Neural cell (in vitro differentiated cells): ENCODE measurements around the gene LRMDA.

Source experiments
- CTCF ChIP-seq: fragments of 450-650 bp; IDR thresholded peaks from 2 replicates; pipeline ENCODE4 v1.5.1; 2014; ENCODE audit warnings: antibody characterized with exemption, mild to moderate bottlenecking, moderate library complexity; ENCODE audit not compliant: poor library complexity, severe bottlenecking
- EP300 ChIP-seq: fragments of 450-650 bp; conservative IDR thresholded peaks from 2 replicates; pipeline ENCODE4 v1.6.1; 2014; ENCODE audit warnings: antibody characterized with exemption, mild to moderate bottlenecking, moderate library complexity; ENCODE audit not compliant: poor library complexity, severe bottlenecking
- REST ChIP-seq: IDR thresholded peaks from 2 replicates; pipeline ENCODE4 v1.6.1; 2012; ENCODE audit warnings: borderline replicate concordance
- TAF1 ChIP-seq: IDR thresholded peaks from 2 replicates; pipeline ENCODE4 v1.6.1; 2012; ENCODE audit warnings: low read depth

GRCh38 chr10:76068856-76069255, 637.4 kb downstream of the LRMDA start:
- TF ChIP-seq TAF1 (no peak), REST (no peak), CTCF (no peak), EP300 (no peak)
